H1 (cell line): ENCODE measurements around the gene SNX6. TPM values are rescaled to one million over a fixed set of nuclear protein-coding genes. Genes with fewer than 3 reads are reported as not detected.

Source experiments
- EGR1 ChIP-seq: IDR thresholded peaks from 2 replicates; pipeline ENCODE4 v1.6.1; 2011; ENCODE audit warnings: low read depth, low read length, borderline replicate concordance
- EZH2 ChIP-seq: fragments of 200-600 bp; sonication (generic); IDR thresholded peaks from 2 replicates; pipeline ENCODE4 v1.7.1; 2012; ENCODE audit warnings: low read depth, mild to moderate bottlenecking, moderate library complexity, low read length, inconsistent platforms; ENCODE audit not compliant: severe bottlenecking
- GTF2F1 ChIP-seq: IDR thresholded peaks from 2 replicates; pipeline ENCODE4 v1.6.1; 2012; ENCODE audit warnings: low read depth, low read length, improper control_type of control experiment, borderline replicate concordance
- NANOG ChIP-seq: IDR thresholded peaks from 2 replicates; pipeline ENCODE4 v1.6.1; 2011; ENCODE audit warnings: low read length, low read depth, mild to moderate bottlenecking, inconsistent platforms; ENCODE audit not compliant: insufficient read depth, poor library complexity, severe bottlenecking
- POLR2A ChIP-seq, 2 experiments: IDR thresholded peaks; 1 replicate in 1 of 2; 2 replicates in 1 of 2; pipeline ENCODE4 v1.6.1; 2011; ENCODE audit warnings: low read depth in 2 of 2, low read length in 2 of 2, mild to moderate bottlenecking in 2 of 2; ENCODE audit errors: control extremely low read depth in 1 of 2
- polyA plus RNA-seq, 7 experiments: library from polyadenylated mRNA; depleted of rRNA in 3 of 7; stranded (reverse) in 5 of 7; unstranded in 2 of 7; fragments of >200 nt in 5 of 7; fragments of 200-250 nt in 2 of 7; gene quantifications; 1 replicate in 5 of 7; 2 replicates in 1 of 7; 4 replicates in 1 of 7; pipeline versions ENCODE4 v1.2.1 to v1.2.3, GENCODE V29; 2011 to 2013; ENCODE audit warnings: missing spikeins in 2 of 7, mixed read lengths in 2 of 7
- total RNA-seq: library from RNA; stranded (reverse); fragmentation: NEBNext Ultra II Directional; extraction: Animal tissue kit (Norgen Biotek cat#: 25700); gene quantifications from 2 replicates; pipeline ENCODE4 v1.2.1, GENCODE V29; 2021

SNX6 gene
- total and polyA plus RNA-seq, 2 of the 8 experiments (the other 6 are each of a cell fraction or from before 2014, with no cell fraction given): 53.4 to 71.1 TPM

- TF ChIP-seq GTF2F1 (no peak), NANOG (no peak), POLR2A (IDR thresholded peaks at IDR 0.05; ENCODE audit: control extremely low read depth in 1 of 2, low read depth in 2 of 2, low read length in 2 of 2) (no peak), EZH2 (no peak), EGR1 (no peak)
- TF ChIP-seq, all 59 proteins: peak for 0
Measured at GRCh38 chr14:34568803-34569202, 61.1 kb downstream of the SNX6 start (continued).
